Upper lobe of left lung (tissue), 4 donors: Measurements from ENCODE around the gene KLF8.

Experiments
- EP300 ChIP-seq, 4 donors: sonication (generic); formaldehyde crosslinking; IDR thresholded peaks; one replicate each; pipeline ENCODE4 v1.5.1; 2017; ENCODE audit warnings: antibody characterized with exemption in 4 of 4, control low read depth in 2 of 4
- POLR2A ChIP-seq, 4 donors: fragments of 450-650 bp; IDR thresholded peaks; one replicate each; pipeline ENCODE4 v1.5.1; 2016 to 2017; ENCODE audit warnings: antibody characterized with exemption in 4 of 4, mild to moderate bottlenecking in 2 of 4
- POLR2AphosphoS5 ChIP-seq, 2 donors: sonication (generic); formaldehyde crosslinking; IDR thresholded peaks; one replicate each; pipeline ENCODE4 v1.5.1; 2017; ENCODE audit warnings: antibody characterized with exemption in 2 of 2
- TF ChIP-seq, protein P1 (sequence below), 6 experiments: fragments of 450-650 bp in 4 of 6; fragments of 200-600 bp in 2 of 6; sonication (generic) in 2 of 6; IDR thresholded peaks; one replicate each; pipeline ENCODE4 v1.5.1; 2016 to 2019; ENCODE audit warnings: antibody characterized with exemption in 6 of 6

DNA sequence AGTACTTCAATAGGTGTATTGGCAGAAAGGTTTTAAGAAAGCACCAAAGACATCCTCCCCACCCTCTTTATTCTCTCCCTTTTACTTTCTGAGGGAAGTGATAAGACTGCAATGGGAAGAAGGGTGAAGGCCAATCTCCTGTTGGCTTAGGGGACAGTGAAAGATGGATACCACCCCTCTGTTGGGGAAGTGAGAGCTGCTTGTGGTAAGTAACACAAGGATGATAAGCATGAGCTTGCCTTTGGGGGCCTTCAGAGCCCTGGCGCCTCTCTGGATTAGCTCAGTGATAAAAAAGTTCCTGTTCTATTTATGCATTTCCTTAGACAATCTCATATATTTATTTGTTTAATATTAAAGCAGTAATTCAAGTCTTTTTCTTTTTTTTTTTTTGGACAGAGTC is 5.2 kb upstream of the KLF8 start:
- TF ChIP-seq, protein P1, sequence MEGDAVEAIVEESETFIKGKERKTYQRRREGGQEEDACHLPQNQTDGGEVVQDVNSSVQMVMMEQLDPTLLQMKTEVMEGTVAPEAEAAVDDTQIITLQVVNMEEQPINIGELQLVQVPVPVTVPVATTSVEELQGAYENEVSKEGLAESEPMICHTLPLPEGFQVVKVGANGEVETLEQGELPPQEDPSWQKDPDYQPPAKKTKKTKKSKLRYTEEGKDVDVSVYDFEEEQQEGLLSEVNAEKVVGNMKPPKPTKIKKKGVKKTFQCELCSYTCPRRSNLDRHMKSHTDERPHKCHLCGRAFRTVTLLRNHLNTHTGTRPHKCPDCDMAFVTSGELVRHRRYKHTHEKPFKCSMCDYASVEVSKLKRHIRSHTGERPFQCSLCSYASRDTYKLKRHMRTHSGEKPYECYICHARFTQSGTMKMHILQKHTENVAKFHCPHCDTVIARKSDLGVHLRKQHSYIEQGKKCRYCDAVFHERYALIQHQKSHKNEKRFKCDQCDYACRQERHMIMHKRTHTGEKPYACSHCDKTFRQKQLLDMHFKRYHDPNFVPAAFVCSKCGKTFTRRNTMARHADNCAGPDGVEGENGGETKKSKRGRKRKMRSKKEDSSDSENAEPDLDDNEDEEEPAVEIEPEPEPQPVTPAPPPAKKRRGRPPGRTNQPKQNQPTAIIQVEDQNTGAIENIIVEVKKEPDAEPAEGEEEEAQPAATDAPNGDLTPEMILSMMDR (IDR thresholded peaks at IDR 0.05) = no peak
- no peak for TF ChIP-seq POLR2A (IDR thresholded peaks at IDR 0.05)
- TF ChIP-seq POLR2AphosphoS5 (IDR thresholded peaks at IDR 0.05) = no peak
- no peak for TF ChIP-seq EP300 (IDR thresholded peaks at IDR 0.05)
